ENCODE results near the gene RAB6B. TPM values are rescaled to one million over a fixed set of nuclear protein-coding genes. Genes with fewer than 3 reads are reported as not detected.
A peak's percentile ranks its signal among the peaks of the same experiment; 100 is the strongest.

The RAB6B gene
- polyA plus RNA-seq, 1 donor, result 15.3 TPM

DNA sequence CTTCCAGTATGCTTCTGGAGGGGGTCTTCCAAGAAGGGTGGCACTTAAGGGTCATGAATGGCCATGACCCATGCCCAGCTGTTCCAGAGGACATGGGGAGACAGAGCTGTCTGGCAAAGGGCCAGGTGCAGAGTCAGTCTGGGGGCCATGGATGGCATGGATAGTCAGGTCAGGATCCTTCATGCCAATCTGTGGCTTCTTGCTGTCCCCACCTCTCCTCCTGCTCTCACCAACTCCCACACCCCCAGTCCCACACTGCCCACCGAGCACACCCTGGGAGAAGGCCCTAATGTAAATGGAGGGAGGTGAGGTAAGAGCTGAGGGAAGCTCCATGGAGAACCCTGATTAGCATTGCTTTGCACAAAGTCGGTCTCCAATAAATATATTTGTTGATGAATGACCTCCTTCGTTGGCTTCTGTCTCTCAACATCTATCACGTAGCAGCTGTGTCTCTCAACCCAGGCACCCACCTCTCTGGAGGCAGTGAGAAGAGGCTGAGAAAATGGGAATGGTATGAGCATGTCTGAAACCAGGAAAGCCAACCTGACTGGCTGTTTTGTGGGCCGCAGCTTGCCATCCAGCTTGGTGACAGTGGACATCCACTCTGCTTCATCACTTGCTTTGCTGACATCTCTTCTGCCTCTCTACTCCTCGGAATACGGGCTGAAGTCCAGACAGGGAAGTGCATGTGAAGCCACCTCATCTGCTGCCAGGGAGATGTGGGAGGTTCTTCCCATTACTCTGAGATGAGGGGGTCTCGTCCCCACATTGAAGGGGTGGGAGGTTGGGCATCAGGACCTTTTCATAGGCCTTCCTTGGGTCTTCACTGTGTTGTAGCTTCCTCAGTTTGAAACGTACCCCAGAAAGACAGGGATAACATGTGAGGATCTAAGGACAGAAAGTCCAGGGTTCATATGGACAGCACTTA, 37.7 kb upstream of the RAB6B start:
- no peak for DNase-seq

DNA sequence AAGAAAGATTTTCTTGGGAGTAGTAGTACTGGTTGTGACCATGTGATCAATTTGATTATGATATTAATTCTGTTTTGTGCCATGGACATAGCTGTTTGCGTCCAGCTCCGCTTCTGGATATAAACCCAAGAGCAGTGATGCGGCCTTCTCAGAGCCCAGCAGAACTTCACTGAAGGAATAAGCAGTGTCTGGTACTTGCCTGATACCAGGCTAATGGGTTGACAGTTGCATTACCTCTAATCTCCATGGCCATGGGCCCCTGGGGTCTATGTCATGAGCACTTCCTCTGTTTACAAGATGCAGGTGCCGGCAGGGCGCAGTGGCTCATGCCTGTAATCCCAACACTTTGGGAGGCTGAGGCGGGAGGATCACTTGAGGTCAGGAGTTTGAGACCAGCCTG, 36.3 kb upstream of the RAB6B start:
- no peak for DNase-seq

DNA sequence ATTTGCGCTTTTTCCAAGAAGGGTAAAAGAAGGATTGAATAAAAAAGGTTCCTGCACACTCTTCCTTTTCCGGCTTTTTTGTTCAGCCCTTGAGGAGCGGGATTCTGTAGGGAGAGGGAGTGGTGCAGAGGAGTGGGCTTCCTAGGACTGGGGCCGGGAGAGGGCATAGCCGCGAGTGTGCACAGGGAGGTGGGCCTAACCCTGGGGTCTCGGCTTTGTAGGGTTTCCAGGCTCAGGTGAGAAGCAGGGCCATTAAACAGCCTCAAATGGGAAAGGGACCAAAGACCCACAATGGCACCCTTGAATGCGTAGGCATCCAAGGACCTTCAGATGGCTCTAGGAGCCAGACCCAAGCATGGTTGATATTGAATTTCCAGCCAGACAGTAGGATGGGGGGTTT, 35.4 kb upstream of the RAB6B start:
- no peak for DNase-seq

DNA sequence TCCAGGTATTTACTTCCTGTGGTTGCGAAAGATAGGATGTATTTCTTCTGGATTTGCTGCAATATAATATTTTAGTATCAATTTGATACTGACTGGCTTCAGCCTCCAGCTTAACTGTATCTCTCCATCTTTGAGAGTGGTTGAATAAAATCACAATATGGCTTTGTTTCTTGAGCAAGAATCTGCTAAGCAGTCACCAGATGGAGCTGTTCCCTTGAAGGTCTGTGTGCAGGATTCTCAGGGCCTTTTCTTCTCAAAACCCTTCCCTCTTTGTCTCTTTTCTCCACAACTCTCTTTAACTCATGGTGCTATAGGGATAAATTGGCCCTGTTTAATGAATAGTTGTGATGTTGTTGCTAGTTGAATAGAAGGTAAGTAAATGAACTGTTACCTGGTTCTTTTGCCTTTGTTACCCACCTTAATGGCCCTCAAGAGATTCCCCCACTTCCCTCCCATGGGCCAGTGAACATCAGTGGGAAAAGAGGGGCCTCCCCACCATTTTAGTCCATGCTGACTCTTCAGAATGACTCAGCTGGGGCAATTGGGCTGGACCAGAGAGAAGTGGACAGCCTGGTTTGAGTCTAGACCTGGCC, 34.8 kb upstream of the RAB6B start:
- DNase-seq, result peak; percentile 72

DNA sequence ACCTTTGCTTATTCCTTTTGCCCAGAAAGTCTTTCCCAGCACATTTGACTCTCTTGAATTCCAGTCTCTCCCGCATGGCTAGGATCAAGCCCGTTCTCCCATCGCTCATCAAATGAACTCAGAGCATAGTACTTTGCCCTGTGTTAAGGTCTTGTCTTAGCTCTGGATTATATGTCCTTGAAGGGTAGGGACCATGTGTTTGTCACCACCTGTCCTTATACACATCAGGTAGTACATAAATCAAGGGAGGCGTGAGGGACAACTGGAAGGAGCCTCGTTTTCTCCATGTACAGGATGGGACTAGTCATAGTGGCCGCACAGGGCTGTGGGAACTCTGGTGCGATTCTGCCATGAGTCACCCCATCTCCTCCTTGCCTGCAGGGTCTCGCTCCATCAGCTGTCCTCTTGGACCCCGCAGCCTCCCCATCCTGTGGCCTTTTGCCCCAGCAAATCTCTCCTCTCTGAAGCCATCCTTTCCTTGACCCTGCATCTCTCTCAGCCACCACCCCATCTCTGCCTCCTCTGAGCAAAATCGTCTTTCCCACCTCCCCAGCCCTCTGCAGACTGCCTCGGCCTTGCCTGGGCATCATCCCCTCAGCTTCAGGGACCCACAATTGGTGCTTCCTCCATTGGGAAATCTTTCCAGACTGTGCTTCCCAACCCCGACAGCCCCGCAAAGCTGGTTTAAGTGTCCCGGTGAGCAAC, 33.4 kb upstream of the RAB6B start:
- DNase-seq, result no peak

DNA sequence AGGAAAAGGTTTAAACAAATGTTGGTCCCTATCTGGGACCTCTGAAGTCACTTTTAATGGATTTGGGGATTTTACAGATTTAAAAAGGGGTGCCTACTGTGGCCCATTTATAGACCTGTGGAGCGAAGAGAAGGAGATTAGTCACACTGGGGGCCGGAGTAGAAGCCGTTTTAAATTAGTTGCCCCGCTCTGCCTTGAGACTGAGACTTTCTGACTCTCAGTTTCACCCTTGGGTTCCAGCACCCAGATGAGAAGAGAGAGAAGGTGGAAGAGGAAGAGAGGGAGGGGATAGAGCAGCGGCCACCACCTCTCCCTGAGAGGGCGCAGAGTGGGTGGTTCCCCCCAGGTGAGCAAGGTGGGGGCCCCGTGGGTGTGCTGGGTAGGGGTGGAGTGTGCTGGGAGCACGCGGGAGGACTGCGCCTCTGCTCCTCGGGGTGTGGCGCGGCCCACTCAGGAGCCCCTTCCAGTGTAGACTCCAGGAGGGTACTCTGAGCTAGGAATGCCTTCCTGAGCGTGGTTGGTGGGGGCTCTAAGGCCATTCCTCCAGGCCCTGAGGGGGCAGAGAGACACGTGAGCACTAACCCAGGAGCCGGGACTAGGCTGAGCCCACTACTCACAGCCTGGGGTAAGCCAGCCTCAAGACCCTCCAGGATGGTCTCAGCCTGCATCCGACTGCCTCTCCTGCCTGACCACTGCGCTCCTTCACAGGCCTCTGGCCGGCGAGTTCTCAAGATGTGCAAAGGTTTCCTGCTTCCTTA, 32.6 kb upstream of the RAB6B start:
- no peak for DNase-seq

DNA sequence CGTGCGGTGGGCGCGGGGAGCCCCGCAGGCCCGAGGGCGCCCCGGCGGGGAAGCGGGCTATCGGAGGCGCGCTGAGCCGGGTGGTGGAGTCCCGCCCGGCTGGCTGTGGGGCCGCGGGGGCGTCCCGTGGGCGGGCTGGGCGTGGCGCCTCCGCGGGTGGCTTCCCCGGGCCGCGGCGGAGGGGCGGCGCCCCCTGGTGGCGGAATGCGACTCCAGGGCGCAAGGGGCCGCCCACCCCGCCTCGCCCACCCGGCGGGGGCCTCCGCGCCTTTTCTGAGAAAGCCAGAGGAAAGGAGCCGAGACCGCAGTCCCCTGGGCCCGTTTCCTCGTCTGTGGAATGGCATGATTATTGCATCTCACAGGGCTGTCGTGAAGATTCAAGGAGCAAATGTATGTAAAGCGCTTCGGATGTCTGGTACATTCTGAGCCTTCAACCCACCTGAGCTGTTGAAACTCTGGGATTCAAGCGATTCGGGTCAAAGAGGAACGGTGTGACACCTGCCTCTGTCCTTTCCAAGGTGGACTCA, 31.9 kb upstream of the RAB6B start:
- DNase-seq, result peak; percentile 57

DNA sequence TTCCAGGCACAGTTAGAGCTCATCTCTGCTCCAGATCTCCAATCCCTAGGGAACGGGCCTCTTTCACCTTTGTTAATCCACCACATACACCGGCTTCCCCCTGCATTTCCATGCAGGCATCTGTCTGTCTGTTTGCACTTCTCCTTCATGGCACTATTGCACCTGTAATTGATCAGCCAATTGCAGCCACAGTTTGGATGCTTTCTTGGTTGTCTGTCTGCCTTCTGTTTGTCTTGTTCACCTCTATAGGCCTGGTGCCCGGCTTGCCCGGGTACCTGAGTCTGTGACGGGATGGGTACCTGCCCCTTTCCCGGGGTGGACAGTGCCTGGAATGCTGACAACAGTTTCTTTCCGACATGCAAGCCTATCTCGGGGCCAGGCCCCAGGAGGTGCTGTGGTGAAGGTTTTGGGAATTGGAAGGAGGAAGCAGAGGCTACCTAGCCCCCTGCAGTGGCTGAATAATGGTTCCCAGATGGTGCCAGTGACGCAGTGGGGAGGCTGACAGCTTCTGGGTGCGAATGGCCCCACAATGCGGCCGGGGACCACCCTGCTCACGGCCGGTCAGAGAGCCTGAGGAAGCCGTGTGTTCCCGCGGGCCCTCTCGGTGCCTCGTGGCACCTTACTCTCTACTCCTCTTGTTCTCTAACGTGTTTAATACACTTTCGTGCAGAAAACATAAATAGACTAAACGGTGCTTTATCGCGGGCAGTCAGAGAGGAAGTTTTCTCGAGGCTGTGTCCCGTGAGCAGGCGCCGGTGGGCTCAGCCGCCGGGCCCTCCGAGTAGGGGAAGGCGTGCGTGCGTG, 31.3 kb upstream of the RAB6B start:
- no peak for DNase-seq

DNA sequence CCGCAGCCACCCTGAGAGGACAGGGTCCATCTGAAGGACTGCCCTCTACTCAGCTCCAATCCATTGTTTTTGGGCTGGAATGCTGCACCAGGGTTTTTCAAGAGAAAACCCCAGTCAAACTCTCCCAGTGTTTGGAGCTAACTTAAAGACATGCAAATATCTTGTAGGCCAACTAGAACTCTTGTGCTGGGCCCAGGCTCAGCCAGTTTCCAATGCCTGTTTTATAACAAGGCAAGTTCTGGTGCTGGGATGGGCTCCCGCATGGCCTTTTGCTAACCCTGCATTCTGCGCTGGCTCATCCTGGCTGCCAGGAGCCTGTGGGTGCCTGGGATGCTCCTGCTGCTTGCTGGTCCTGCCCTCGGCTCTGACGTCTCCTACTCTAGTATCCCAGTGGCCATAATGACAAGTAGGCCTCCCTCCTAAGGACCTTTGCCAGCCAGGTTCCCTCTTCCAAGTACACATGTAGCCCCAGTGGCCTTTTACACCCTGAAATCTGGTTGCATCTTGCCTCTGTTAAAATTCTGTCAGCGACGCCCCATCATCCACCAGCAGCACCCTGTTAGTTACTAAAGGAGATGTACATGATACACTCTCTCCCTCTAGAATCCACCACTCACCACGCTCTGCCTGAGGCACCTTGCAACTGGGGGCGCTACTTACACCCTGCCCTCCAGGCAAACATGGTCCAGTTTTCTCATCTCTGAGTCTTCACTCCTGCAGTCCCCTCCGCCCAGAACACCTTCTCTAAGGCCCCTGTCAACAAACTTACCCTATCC, 30.5 kb upstream of the RAB6B start:
- DNase-seq, result no peak

DNA sequence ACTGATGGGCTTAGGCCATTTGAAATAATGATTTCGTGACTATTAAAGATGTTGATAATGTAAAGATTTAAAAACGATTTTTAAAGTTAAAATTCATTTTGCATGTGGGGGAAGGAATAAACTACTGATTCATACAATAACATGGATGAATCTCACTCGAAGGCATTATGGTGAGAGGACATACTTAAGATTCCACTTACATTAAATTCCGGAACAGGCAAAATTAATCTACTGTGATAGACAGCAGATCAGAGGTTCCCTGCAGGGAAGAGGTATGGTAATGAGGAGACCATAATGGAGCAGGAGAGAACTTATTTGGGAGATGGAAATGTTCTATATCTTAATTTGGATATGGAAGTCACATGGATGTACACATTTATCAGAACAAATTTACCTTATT, 28.4 kb upstream of the RAB6B start:
- no peak for DNase-seq

DNA sequence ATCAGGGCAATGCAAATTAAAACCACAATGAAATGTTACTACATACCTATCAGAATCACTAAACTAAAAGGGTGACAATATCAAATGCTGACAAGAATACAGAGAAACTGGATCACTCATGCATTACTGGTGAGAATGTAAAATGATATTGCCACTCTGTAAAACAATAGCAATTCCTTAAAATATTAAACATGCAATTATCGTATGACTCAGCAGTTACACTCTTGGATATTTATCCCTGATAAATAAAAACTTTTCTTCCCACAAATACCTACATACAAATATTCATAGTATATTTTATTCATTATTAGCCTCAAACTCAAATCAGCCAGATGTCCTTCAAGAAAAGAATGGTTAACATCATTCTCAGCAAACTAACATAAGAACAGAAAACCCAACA, 25.9 kb upstream of the RAB6B start:
- DNase-seq, result no peak

DNA sequence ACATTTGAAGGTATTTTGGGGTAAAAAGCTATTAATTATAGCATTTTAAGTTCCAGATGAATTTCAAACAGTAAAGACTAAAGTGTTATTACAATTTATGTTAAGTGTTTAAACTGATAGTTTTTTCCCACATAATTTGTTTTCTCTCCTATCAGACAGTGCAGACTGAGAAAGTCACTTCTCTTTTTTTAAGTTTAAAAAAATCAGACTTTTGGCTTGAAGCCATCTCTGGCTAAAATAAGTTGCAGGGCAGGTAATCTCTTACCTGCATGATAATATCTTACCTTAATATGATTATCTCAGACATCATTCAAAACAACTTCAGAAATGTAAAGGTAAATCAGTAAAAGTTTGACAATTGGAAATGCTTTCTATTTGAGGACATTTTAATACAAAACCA, 21.5 kb upstream of the RAB6B start:
- DNase-seq, result no peak

DNA sequence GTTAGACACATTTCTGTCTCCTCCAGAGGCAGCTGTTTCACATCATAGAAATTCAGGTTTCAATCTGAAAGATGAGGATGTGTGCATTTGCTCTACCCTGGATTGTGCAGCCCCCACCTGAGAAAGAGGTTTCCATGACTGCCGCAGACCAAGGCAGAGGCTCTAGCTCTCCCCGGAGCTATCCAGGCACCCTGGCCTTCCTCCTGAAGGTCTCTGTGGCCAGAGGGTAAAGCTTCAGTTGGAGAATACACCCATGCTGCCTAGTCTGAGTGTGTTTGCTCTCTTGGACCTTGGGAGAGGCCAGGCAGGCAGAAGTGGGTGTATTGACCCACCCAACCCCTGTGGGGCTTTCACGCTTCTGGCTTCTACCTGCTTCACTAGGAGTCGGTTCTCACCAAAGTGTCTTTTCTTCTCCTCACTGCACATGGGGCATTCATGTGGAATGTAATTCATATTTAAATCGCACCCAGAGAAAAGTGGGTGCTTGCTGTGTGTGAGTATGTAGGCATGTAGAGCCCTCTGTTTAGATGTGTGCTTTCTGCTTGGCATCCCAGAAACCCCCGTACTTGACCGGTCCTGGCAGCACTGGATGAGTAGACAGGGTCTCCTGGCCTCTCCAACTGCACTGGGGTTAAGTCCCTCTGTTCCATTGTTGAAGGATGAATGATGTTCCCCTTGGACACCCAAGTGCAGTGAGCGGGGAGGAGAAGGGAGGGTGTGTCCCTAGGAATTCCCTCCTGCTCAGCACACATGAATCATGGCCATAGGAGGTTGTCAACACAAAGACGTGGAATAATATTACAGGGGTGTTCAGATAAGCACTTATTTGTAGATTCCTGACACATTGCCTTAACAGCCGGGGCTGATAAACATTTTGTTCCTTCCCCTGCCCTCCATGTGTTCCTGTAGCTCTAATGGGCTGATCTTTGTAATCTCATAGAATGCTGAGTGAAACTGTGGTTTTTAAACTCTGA, 20.3 kb upstream of the RAB6B start:
- no peak for DNase-seq

DNA sequence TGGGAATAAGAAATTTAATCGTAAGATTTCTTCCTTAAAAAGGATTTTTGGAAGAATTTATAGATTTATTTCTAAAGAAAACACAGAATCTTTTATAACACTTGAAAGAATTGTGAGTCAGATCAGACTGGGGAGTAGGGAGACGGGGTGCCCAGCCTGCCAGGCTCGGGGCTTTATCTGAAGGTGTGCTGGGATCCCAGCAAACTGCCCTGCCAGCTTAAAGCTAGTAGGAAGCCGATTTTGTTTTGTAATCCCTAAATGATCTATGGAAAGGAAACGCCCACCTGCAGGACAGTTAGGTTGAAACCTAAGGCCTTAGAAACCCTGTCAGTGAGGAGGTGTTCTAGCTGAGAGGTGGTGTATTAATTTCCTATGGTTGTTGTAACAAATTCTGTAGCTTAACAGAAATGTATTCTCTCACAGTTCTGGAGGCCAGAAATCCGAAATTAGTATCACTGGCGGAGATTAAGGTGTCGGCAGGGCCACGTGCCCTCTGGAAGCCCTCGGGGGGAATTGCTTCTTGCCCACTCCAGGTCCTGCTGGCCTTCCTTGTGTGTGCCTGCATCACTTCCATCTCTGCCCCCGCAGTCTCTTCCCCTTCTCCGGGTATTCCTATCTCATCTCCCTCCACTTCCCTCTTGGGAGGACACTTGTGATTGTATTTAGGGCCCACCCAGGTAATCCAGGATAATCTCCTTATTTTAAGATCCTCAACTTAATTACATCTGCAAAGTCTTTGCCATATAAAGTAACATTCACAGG, 19.3 kb upstream of the RAB6B start:
- DNase-seq, result no peak

DNA sequence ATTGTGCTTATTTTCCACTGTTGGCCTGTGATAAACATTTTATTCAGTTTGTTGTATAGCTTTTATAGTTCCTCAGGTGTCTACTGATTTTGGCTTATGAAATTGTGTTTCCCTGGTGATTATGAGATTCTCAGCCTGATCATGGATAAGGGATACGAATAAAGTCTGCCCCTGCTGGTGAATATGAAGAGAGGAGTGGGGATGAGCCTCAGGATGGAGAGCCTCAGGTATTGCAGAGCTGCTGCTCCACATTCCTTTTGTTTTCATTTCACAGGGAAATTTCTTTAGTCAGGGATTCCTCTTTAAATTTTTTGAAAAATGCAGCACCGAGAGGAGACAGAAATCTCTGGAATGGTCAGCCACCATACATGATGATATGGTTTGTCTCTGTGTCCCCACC, 14.7 kb upstream of the RAB6B start:
- DNase-seq, result no peak

DNA sequence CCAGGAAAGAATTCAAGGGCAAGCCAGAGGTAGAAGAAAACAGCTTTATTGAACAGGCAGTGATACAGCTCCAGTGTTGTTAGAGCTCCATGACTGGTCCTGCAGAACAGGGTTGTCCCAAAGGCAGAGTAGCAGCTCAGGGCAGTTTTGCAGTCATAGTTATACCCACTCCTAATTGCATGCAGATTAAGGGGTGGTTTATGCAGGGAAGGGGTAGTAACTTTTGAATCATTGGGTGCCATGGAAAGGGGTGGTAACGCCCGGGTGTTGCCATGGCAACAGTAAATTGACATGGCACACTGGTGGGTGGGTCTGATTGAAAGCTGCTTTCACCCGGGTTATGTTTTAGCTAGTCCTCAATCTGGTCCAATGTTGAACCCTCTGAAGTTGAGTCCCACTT, 9.7 kb upstream of the RAB6B start:
- DNase-seq, result no peak

DNA sequence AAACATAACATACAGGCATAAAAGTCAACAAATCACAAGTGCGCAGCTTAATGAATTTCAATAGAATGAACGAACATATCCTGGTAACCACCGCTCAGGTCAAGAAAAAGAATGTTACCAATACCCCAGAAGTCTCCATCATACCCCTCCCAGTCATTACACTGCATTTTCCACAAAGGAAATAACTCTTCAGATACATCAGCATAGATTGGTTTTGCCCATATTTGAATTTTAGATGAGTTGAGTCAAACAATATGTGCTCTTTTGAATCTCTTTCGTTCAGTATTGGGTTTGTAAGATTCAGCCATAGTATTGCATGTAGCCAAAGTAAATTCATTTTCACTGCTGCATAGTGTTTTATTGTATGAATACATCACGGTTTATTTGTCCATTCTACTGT, 6.2 kb upstream of the RAB6B start:
- no peak for DNase-seq

DNA sequence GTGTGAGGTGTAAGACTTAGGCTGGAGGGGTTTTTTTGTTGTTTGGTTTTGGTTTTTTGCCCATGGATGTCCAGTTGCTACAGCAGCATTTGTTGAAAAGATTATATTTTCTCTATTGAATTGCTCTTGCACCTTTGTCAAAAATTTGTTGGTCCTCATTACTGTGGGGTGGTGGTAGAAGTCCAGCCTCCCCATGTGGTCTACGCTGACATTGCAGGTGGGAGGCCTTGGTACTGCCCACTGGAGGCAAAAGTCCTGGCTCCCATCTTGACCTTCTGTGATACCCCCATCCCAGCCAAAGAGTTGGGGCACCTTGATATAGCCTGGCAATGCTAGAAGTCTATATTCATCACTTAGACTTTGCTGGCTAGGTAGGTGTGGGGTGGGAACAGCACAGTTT, 5.4 kb upstream of the RAB6B start:
- no peak for DNase-seq
